NCI-H748 (cell line): ENCODE measurements around the gene TOM1L2.
"Not testable (repeated sequence)": the region's sequence is repeated elsewhere in the genome, so short reads cannot be mapped to it uniquely, and the experiment has no call there.

Experiments
- DNase-seq: peaks from one replicate; lab custom pipeline; 2025; ENCODE audit not compliant: unreplicated experiment; lab: John Stamatoyannopoulos, UW

The TOM1L2 gene

GRCh38 chr17:17924857-17925250 lies 47.3 kb downstream of the TOM1L2 start:
- no peak for DNase-seq

- no peak for DNase-seq
Observed at GRCh38 chr17:17924131-17924856, 47.9 kb downstream of the TOM1L2 start.

- no peak for DNase-seq
Observed at GRCh38 chr17:17922070-17922614, 50.1 kb downstream of the TOM1L2 start.

- no peak for DNase-seq
Observed at GRCh38 chr17:17921192-17922069, 50.8 kb downstream of the TOM1L2 start.

GRCh38 chr17:17919169-17920107 lies 52.8 kb downstream of the TOM1L2 start:
- DNase-seq: peak; percentile 74

- DNase-seq: no peak
Observed at GRCh38 chr17:17917394-17917793, 54.8 kb downstream of the TOM1L2 start.

GRCh38 chr17:17915183-17915582 lies 57.0 kb downstream of the TOM1L2 start:
- no peak for DNase-seq

GRCh38 chr17:17913695-17914332 lies 58.4 kb downstream of the TOM1L2 start:
- DNase-seq: peak; percentile 86

GRCh38 chr17:17912336-17912735 lies 59.9 kb downstream of the TOM1L2 start:
- not testable (repeated sequence) for DNase-seq

GRCh38 chr17:17911001-17911613 lies 61.1 kb downstream of the TOM1L2 start:
- peak; percentile 64 for DNase-seq

- DNase-seq: no peak
Observed at GRCh38 chr17:17910060-17910459, 62.1 kb downstream of the TOM1L2 start.

GRCh38 chr17:17909078-17909477 lies 63.1 kb downstream of the TOM1L2 start:
- no peak for DNase-seq

GRCh38 chr17:17907469-17907868 lies 64.7 kb downstream of the TOM1L2 start:
- no peak for DNase-seq

GRCh38 chr17:17906418-17907215 lies 65.6 kb downstream of the TOM1L2 start:
- no peak for DNase-seq

GRCh38 chr17:17905036-17905320 lies 67.2 kb downstream of the TOM1L2 start:
- DNase-seq: no peak

GRCh38 chr17:17904166-17905035 lies 67.8 kb downstream of the TOM1L2 start:
- no peak for DNase-seq

- DNase-seq: no peak
Observed at GRCh38 chr17:17902877-17903276, 69.3 kb downstream of the TOM1L2 start.

- no peak for DNase-seq
Observed at GRCh38 chr17:17902376-17902775, 69.8 kb downstream of the TOM1L2 start.
